AG10803 (cell line): ENCODE results near the gene LRP10.

Source experiments
- DNase-seq: peaks from one replicate; pipeline ENCODE4 v3.0.0; 2010; ENCODE audit warnings: low read depth
- H3K4me3 ChIP-seq: 2 replicates; pipeline ENCODE4 v1.5.1; 2011; ENCODE audit warnings: mild to moderate bottlenecking, low read length, control low read depth
- TF ChIP-seq, protein P1 (sequence below): conservative IDR thresholded peaks from 2 replicates; pipeline ENCODE4 v1.5.1; 2011; ENCODE audit warnings: mild to moderate bottlenecking, low read length, control low read depth, inconsistent platforms

LRP10 gene

DNA sequence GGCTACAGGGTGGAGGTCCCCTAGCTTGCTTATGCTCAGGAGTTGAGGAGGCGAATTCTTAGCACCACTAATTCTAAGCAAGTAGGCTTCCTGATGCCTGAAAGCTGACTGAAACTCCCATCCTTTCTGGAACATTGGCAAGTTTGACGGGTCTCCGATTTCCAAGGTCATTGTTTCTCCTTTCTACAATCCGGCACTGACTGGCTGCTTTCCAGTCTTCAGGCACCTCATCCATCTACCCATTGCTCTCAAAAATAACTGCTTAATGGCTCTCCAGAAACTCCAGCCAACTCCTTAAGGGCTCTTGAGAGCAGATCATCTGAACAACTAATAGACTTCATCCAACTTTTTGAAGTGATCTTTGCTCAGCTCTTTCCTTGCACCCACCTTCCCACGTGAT lies 24.8 kb downstream of the LRP10 start:
- TF ChIP-seq, protein P1, sequence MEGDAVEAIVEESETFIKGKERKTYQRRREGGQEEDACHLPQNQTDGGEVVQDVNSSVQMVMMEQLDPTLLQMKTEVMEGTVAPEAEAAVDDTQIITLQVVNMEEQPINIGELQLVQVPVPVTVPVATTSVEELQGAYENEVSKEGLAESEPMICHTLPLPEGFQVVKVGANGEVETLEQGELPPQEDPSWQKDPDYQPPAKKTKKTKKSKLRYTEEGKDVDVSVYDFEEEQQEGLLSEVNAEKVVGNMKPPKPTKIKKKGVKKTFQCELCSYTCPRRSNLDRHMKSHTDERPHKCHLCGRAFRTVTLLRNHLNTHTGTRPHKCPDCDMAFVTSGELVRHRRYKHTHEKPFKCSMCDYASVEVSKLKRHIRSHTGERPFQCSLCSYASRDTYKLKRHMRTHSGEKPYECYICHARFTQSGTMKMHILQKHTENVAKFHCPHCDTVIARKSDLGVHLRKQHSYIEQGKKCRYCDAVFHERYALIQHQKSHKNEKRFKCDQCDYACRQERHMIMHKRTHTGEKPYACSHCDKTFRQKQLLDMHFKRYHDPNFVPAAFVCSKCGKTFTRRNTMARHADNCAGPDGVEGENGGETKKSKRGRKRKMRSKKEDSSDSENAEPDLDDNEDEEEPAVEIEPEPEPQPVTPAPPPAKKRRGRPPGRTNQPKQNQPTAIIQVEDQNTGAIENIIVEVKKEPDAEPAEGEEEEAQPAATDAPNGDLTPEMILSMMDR, result no peak
- no peak overlapping the region for H3K4me3 ChIP-seq
- no peak for DNase-seq

DNA sequence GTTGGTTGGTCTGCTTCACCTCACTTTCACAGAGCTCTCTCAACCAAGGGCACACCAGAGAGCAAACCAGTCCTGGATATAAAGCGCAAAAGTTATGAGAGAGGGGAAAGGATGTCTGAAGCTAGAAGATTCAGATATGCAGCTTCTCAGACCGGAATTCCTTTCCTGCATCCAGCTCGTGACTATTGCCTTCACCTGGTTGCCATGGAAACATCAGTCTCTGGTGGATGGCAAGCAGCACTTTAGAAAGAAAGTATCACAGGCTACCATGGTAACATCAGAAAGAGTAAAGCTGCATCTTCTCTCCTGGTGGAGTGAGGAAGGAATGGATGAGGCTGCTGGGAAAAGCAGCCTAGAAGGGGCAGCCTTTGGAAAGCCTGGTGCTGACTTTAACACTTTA lies 25.2 kb downstream of the LRP10 start:
- no peak for DNase-seq
- TF ChIP-seq, protein P1, result no peak
- H3K4me3 ChIP-seq, result no peak overlapping the region

DNA sequence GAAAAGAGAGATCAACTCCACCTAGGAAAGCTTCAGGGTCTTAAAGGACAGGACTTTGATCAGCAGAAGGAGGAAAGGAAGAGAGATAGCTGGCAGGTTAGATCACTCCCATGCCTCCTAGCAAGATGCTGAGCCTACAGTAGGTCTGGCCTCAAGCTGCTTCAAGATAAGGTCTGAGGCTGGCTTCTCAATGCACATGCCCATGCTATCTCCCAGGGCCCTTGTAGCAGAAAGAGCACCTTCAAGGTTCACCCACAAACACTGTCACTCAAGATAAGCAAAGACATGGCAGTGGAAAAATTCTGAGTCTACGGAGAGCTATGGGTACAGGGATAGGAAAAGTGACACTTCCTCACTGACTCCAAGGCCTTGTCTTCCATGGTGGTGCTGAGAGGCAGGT lies 25.8 kb downstream of the LRP10 start:
- DNase-seq, result no peak
- H3K4me3 ChIP-seq, result no peak overlapping the region

DNA sequence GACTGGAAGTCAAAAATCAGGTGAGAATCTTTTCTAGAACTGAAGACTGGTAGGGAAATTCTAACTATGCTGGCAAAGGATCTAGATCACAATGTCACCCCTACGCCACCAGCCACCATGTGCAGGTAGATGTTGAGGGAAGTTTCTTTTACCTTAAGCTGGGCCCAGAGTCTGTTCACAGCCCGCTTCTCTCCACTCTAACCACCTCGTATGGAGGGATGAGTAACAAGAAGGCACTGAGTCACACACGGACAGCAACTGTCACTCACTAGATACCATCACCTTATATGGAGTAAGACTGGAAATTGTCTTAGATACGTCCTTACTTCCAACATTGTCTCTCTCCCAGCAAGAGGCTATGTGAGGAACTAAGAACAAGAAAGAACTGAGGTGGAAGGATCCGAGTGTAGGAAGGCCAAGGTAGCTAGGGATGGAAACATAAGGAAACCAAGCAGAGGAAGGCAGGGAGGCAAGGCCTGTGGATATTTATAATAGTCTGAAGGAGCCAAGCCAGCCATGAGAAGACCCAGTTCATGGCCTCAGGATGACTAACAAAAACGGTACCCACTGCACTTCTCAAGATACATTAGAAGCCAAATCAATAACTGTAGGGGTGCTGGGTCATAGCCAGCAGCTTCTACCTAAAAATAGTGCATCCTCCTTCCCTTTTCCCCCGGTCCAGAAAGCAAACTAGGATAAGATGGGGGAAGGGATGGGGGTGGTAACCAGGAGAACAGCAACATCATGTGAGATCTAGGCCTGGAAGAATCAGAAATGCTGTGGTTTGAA lies 27.0 kb downstream of the LRP10 start:
- H3K4me3 ChIP-seq, result no peak overlapping the region
- TF ChIP-seq, protein P1, result no peak
- DNase-seq, result peak; percentile 77

More for the DNA sequence above, 25.8 kb downstream of the LRP10 start:
- TF ChIP-seq, protein P1, result no peak

DNA sequence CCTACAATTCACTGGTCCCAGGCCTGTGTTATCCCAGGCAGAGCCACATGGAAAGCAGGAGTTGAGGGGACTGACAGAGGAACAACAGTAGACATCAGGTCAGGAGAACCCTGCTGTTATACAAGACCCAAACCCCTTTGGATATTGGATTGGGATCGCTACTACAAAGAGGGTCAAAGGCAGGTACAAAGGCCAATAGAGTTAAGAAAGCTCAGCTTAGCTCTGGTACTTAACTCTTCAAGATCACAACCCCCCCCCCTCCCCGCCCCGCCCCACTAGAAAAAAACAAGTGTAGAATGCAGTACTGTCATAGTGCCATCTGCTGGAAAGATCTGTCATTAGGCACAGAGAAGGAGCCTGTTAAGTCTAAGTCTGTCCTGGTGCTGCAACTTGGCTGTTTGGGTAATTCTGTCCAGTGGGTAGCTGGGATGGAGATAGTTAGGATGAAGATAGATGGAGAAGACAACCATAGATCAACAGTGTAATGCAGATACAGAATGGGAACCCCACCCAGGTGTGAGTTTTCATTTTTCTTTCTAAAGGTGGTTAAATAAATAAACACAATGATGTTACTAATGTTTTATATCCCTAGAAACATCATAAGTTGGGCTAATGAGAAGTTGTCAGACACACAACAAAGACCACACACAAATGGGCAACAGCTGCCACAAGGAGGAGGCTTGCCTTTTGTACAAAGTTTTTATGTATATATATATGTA lies 28.7 kb downstream of the LRP10 start:
- TF ChIP-seq, protein P1, result peak; percentile 74
- no peak overlapping the region for H3K4me3 ChIP-seq
- DNase-seq, result peak; percentile 76

DNA sequence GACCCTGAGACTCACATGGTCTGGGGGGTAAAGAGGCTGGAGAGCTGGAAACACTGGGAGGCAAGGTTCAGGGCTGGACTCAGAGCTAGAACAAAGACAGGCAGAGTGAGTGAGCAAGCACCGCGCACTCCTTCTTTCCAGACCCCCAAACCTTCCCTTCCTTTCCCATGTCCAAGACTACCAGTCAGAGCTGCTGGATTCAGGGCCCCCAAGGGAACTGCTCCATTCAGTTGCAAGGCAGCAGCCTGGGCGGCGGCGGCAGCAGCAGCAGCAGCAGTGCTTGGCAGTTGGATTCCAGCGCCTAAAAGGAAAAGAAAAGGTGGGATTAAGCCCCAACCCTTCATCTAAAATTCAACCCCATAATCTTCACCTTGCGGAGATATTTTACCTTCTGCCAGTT lies 30.3 kb downstream of the LRP10 start:
- no peak for DNase-seq
- TF ChIP-seq, protein P1, result no peak

DNA sequence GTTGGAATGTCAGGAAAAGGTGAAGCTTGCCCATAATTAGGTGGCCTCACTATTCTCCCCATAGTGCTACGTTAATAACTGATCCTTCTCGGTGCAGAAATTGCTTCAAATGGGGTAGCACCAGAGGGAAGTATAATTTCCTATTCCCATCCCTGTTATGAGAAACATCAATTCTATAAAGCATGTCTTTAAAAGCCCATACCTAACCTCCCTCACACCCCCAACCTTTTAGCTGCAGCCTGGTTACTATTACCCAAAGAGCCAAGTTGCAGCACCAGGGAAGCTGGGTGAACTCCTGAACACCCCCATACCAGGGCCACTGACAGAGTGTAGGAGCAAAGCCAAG lies 32.2 kb downstream of the LRP10 start:
- DNase-seq, result no peak
- TF ChIP-seq, protein P1, result no peak
- H3K4me3 ChIP-seq, result no peak overlapping the region

More for the DNA sequence above, 30.3 kb downstream of the LRP10 start:
- H3K4me3 ChIP-seq, result no peak overlapping the region
